HG03565 (cell line): ENCODE results near the gene TNFAIP1.
A peak's percentile ranks its signal among the peaks of the same experiment; 100 is the strongest.
"Not testable (repeated sequence)": the region's sequence is repeated elsewhere in the genome, so short reads cannot be mapped to it uniquely, and the experiment has no call there.

Experiments
- ATAC-seq: cut with Tn5 transposase; IDR thresholded peaks from one replicate; pipeline ENCODE4 v1.9.1; 2021; ENCODE audit warnings: mild to moderate bottlenecking, moderate library complexity; ENCODE audit not compliant: unreplicated experiment

Gene TNFAIP1, protein sequence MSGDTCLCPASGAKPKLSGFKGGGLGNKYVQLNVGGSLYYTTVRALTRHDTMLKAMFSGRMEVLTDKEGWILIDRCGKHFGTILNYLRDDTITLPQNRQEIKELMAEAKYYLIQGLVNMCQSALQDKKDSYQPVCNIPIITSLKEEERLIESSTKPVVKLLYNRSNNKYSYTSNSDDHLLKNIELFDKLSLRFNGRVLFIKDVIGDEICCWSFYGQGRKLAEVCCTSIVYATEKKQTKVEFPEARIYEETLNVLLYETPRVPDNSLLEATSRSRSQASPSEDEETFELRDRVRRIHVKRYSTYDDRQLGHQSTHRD

GRCh38 chr17:28335201-28335958, at the start of gene TNFAIP1, which contains the start of gene IFT20:
Gene TNFAIP1 (plus strand): TSS chr17:28335761. CDS start chr17:28339522, 3,761 bp downstream.
Gene IFT20 (minus strand): TSS chr17:28335472. CDS start chr17:28331985, 3,487 bp downstream.
- peak; percentile 93 for ATAC-seq

DNA sequence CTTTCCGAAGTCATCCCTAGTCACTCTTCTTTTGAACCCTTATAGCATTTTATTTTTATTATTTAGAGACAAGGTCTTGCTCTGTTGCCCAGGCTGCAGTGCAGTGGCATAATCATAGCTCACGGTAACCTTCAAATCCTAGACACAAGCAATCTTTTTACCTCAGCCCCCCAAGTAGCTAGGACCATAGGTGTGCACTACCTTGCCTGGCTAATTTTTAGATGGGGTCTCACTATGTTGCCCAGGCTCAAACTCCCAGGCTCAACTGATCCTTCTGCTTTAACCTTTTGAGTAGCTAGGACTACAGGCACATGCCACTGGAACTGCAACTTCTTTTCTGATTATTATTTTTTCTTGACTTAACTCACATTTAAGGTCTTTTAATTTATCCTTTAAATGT, 49.6 kb upstream of the TNFAIP1 start:
- no peak for ATAC-seq

GRCh38 chr17:28290703-28291102, 44.9 kb upstream of the TNFAIP1 start:
- no peak for ATAC-seq

- ATAC-seq, result no peak
Measured at GRCh38 chr17:28291780-28292330, 43.7 kb upstream of the TNFAIP1 start.

DNA sequence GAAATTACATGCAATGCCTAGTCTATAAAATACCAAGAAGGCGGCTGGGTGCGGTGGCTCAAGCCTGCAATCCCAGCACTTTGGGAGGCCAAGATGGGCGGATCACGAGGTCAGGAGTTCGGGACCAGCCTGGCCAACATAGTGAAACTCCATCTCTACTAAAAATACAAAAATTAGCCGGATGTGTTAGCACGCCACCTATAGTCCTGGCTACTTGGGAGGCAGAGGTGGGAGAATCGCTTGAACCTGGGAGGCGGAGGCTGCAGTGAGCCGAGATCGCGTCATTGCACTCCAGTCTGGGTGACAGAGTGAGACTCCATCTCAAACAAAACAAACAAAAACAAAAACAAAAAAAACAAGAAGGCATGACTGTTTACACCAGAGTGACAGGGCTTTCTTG, 42.7 kb upstream of the TNFAIP1 start:
- ATAC-seq, result not testable (repeated sequence)

GRCh38 chr17:28293994-28294393, 41.6 kb upstream of the TNFAIP1 start:
- no peak for ATAC-seq

- ATAC-seq, result no peak
Measured at GRCh38 chr17:28295677-28296578, 39.6 kb upstream of the TNFAIP1 start.

DNA sequence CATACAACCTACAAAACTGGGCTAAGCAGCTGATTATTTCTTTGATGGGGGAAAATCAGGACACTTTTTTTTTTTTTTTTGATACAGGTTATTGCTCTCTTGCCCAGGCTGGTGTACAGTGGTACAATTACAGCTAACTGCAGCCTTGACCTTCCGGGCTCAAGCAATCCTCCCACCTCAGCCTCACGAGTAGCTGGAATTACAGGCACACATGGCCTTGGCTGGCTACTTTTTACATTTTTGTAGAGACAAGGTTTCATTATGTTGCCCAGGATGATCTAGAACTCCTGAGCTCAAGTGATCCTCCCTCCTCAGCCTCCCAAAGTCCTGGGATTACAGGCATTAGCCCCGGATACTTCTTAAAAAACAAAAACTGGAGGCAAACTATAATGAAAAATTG, 37.1 kb upstream of the TNFAIP1 start:
- ATAC-seq, result no peak

- no peak for ATAC-seq
Measured at GRCh38 chr17:28306954-28307401, 28.6 kb upstream of the TNFAIP1 start.

- no peak for ATAC-seq
Measured at GRCh38 chr17:28313841-28314240, 21.7 kb upstream of the TNFAIP1 start.

DNA sequence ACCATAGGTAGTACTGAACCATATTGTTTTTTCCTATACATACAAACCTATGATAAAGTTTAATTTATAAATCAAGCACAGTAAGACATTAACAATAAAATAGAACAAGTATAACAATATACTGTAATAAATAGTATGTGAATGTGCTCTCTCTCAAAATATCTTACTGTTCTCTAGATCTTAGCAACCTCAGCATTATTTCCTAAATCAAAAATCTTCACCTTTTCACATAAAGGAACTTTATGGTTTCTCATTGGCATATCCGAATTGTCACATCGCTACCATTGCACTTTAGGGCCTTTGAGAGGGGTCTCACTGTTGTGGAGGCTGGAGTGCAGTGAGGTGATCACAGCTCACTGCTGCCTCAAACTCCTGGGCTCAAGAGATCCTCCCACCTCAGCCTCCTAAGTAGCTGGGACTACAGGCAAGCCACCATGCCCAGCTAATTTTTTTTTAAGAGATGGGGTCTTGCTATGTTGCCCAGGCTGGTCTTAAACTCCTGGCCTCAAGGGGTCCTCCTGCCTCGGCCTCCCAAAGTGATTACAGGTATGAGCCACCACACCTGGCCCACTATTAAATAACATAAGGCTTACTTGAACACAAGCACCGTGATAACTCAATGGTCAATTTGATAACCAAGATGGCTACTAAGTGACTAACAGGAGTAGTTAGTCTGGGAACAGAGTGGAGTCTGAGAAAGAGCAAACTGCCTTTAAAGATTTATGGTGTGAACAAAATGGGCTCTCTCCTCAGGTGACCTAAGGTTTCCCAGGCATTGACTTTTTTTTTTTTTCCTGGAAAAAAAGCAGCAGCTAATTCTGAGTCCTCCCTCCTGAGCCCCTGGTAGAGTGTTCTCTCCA, 19.5 kb upstream of the TNFAIP1 start:
- no peak for ATAC-seq

GRCh38 chr17:28317099-28317965, 18.2 kb upstream of the TNFAIP1 start:
- ATAC-seq, result no peak

DNA sequence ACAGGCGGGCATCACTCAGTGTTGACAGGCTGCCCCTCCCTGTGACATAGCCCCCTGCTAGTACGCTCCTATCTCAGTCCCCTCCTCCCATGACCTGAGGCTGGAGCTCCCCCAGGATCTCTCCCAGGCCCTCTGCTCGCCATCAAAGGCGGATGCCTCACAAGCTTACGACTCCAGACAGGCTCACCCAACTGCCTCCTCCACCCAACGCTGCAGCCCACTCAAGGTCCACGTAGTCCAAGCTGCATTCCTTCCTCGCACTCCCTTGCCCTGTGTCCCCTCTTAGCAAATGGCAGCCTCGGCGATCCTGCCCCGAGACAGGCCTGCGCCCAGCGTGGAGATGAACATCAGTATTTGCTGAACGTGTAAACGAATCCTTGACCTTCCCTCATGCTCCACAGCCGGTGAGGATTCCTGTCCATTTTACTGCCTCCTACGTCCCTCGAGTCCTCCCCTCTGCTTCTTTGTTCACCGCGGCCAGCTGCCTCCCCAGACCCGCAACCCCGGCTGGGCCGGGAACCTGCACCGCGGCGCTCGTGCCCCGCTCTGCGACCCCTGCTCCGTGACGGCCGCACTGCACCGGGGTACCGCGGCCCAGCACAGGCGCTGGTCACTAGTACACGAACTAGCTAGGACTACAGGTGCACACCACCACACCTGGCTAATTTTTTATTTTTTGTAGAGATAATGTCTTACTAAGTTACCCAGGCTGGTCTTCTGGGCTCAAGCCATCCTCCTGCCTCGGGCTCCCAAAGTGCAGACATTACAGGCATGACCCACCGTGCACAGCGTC, 17.4 kb upstream of the TNFAIP1 start:
- ATAC-seq, result peak; percentile 10

DNA sequence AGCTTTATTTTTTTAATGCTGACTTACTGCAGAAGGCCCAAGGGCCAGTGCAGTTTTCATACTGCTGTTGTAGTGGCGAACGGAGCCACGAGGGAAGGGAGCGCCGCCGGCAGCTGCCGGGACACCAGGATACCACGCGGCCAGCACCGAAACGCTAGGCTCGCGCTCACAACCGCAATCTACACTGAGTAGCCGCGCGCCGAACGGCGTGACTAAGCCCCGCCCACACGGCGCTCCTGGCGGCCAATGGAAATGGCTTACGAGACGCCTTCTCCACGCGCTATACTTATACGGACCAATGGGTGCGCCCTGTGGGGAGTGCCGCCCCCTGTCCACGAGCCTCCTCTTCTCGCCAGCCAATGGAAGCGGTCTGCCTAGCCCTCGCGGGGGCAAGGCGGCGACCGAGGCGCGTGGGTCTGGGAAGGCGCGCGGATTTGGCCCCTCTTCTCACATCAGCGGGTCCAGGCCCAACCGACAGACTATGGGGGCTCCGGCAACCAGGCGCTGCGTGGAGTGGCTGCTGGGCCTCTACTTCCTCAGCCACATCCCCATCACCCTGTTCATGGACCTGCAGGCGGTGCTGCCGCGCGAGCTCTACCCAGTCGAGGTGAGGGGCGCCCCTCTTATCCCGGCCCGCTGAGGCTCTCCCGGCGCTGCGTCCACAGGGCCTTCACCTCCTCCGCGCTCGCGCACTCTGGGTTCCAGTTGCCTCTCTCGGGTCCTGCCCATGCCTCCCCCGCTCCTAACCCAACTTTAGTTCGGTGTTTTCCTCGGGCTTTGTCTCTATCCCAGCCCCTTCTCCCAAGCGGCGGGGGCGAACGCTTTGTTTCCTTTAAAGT, 16.6 kb upstream of the TNFAIP1 start, which contains the start of gene TMEM97:
Gene TMEM97 (plus strand): TSS at position 442 of the 839 bp plus-strand sequence. CDS start 40 bp downstream, at position 482.
- ATAC-seq, result peak; percentile 84

DNA sequence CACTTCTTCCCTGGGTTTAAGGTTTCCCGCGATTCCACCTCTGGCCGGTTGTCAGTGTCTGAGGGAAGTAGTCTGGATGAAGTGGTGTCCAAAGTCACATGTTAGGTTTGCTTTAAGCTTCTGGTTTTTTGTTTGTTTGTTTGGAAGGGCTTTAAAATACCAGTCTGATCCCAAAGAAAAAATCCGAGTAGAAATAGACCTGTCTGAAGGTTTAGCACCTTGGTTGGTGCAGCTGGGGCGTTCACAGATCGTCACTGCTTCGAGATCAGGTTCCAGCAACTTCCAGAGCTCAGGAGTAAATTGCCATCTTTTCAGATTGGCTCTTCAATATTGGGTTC, 16.0 kb upstream of the TNFAIP1 start:
- no peak for ATAC-seq

DNA sequence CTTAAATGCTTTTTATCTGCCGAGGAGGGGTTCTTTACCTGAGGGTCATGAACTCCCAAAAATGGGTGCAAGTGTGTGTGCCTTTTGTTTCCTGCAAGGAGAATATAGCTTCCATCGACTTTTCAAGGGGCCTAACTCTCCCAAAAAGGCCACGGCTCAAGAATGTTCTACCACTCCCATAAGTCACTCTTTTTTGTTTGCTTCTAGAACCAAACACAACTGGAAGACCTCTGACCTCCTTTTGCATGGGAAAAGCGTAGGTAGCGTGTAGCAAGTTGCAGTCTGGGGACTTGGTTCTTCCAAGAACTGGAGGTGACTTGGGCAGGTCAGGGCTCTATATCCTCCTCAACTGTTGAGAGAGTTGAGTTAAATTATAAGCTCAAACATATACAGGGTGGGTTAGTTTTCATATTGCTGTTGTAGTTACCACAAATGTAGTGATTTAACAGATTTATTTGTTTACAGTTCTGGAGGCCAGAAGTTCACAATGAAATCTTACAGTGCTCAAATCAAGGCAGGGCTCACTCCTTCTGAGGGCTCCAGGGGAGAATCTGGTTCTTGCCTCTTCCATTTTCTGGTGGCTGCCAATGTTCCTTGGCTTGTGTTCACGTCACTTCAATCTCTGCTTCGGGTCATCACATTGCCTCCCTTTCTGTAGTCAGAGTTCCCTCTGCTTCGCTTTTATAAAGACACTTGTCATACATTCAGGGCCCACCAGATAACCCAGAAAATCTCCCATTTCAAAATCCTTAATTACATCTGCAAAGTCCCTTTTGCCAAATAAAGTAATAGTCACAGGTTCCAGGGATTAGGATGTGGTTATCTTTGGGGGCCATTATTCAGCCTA, 15.1 kb upstream of the TNFAIP1 start:
- no peak for ATAC-seq
